HG03558 (cell line): ENCODE measurements around the gene STMN1.
"Not testable (repeated sequence)": the region's sequence is repeated elsewhere in the genome, so short reads cannot be mapped to it uniquely, and the experiment has no call there.

Experiments used
- ATAC-seq: cut with Tn5 transposase; IDR thresholded peaks from one replicate; pipeline ENCODE4 v1.9.1; 2021; ENCODE audit warnings: moderate number of reproducible peaks; ENCODE audit not compliant: unreplicated experiment; ENCODE audit errors: extremely low read depth

The STMN1 gene

DNA sequence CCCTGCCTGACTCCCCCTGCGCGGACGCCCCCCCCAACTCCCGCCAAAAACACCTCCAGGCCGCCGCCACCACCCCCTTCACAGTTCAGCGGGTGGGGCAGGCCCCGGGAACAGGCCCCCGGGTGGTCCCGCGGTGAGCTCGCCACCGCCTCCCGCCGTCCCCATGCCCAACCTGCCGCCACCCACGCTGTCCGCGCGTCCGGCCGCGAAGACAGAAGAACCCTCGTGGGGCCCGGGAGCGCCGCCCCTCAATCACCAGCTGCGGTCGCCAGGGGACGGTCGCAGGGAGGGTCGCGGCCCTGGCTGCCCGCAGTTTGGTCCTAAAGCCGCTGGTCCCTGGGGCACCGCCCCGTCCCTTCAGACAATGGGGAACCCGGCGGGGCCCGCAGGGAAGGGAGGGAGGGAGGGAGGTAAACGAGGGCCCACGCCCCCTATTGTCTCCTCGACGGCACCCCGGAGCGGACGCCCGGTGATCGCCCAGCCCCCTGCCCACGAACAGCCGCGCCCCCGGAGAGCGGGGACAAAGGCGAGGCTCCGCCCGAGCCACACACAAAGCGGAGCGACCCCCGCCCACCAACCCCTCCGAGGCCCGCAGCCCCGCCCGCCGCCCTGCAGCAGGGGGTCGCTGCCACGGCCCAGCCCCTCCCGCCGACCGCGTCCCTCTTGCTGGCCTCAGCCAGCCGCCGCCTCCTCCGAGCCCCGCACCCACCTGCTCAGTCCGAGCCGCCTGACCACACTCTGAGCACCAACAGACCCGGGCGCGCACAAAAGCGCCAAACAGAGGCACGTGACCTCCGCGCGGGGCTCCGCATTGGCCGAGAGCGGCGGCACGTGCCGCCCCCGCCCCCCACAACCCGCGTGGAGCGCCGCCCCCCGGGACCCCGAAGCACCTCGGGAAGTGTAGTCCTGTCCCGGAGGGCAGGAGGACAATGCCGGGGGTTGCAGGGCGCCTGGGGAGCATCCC lies at the start of gene STMN1:
Gene STMN1 (minus strand): TSS at position 740 of the 964 bp plus-strand sequence. CDS start 1,743 bp downstream, outside the sequence.
- ATAC-seq: no peak

DNA sequence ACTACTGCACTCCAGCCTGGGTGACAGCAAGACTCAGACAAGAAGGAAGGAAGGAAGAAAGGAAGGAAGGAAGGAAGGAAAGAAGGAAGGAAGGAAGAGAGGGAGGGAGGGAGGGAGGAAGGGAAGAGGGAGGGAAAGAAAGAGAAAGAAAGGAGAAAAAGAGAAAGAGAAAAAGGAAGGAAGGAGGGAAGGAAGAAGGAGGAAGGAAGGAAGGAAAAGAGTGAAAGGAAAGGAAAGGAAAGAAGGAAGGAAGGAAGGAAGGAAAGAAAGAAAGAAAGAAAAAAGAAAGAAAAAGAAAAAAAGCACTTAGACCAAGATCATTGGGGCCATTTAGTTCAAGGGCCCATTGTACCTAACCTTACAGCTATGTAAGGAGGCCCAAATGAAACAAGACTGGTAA lies 49.3 kb upstream of the STMN1 start:
- no peak for ATAC-seq

DNA sequence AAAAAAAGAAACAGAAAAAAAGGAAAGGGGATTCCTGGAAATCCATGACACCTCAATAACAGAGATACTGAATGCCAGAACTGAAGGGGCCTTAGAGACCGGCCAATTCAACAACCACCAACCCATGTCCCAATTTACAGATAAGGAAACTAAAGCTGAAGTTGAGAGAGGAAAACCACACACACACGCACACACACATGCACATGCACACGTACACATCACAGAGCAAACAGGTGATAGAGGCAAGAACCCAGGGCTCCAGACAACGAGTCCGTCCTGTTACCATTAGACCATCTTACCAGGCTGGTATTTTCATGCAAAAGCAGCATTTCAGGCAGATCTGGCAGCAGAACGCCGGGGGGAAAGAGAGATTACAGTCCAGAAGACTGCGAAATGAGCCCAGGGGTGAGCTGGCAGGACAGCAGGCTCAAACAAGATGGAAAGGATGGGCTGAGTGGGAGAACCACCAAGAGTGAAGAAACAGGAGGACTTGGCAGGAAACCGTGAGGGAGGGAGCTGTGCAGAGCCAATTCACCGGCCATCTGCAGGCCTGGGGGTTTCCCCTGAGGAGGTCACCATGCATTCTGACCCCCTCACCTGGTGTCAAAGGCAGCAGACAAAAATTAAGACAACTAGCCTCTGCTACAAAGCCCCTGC lies 48.2 kb upstream of the STMN1 start:
- ATAC-seq: no peak

DNA sequence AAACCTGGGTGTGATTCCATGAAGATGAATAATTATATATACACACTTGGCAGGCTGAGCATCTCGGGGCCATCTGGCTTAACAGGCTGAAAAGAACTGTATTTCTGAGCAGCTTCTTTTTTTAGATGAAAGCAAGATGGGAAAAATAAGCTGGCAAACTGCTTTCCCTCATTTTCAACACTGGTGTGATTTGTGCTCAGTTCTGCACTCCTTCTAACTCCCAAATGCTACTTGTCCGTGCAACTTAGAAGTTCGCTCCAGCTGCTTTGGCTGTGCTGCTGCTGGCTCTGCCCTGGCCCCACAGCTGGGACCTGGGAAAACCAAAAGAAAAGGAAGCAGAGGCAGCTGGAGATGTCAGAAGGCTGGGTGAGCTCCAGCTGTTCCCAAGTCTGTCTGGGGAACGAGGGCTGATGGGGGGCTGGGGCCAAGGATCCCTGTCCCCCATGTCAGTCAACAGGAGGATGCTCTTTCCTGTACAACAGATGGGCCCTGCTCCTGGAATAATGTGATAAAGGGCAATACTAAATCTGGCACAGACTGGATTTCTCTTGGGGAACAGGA lies 46.7 kb upstream of the STMN1 start:
- no peak for ATAC-seq

GRCh38 chr1:25948641-25949040 lies 42.4 kb upstream of the STMN1 start:
- no peak for ATAC-seq

GRCh38 chr1:25947027-25947426 lies 40.8 kb upstream of the STMN1 start:
- no peak for ATAC-seq

DNA sequence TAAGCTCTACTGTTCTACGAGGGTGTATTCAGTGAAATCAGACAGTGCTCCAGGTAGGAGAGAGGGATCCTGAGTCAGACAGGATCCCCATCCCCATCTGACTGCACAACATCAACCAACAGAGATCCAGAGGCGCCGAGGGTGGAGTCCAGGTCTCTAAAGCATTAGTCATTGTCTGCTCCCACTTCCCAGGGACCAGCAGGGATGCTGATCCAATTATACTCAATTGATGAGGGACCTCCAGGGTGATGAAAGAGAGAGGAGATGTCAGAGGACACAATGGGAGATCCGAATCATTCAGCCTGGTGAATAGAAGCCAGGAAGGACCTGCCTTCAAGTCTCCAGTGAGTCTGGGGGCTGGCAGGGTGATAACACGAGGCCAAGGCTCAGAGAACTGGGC lies 39.5 kb upstream of the STMN1 start:
- no peak for ATAC-seq

GRCh38 chr1:25944986-25945385 lies 38.8 kb upstream of the STMN1 start:
- ATAC-seq: no peak

DNA sequence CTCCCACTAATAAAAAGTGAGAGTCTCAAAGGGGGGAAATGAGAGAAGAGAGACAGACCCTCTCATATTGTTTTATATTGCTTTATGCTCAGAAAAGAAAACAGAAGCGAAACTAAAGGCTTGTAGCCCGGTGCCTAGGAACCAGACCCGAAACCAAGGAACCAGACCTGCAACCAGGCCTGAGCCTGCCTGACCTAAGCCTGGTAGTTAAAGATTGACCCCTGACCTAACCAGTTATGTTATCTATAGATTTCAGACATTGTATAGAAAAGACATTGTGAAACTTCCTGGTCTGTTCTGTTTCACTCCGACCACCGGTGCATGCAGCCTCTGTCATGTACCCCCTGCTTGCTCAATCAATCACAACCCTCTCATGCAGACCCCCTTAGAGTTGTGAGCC lies 37.3 kb upstream of the STMN1 start:
- not testable (repeated sequence) for ATAC-seq

DNA sequence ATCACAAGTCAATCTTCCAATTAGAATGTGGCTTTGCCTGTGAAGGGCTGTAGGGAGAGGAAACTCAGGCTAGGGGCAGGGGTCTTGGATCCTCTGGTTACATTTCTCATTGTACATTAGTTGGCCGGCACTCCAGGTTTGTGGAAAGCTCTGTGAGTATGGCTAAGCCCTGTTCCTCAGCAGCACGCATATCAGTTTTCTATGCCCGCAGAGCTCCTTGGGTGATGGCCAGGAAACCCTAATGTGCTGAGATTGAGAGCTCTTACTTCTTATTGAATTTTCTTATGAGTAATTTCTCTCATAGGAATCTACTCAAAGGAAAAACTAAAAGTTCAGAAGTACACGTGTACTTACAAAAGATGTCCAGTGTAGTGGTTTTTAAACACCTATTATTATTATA lies 30.7 kb upstream of the STMN1 start:
- ATAC-seq: no peak

- ATAC-seq: no peak
Observed at GRCh38 chr1:25933479-25934365, 27.5 kb upstream of the STMN1 start.

- ATAC-seq: not testable (repeated sequence)
Observed at GRCh38 chr1:25932811-25933400, 26.7 kb upstream of the STMN1 start.

- ATAC-seq: no peak
Observed at GRCh38 chr1:25932321-25932720, 26.1 kb upstream of the STMN1 start.

- ATAC-seq: no peak
Observed at GRCh38 chr1:25929016-25929415, 22.8 kb upstream of the STMN1 start.

- no peak for ATAC-seq
Observed at GRCh38 chr1:25927521-25928265, 21.5 kb upstream of the STMN1 start.

- ATAC-seq: no peak
Observed at GRCh38 chr1:25926731-25927496, 20.7 kb upstream of the STMN1 start.

DNA sequence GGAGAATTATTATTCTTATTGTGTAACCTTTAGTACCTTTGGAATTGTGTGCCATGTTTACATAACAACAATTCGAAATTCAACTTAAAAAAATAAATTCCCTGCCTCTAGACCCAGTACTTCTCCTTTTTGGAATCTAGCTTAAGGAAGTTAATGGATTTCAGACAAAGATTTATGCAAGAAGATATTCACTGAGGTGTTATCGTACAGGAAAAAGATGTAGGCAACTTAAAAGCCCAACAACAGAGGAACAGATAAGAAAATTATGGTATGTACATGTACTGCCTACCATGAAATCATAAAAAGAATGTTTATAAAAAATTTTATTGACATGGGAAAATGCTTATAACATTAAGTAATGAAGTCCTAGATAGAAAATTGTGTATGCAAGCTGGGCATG lies 18.2 kb upstream of the STMN1 start:
- no peak for ATAC-seq

GRCh38 chr1:25922971-25923552 lies 16.8 kb upstream of the STMN1 start:
- ATAC-seq: no peak
